SW480 (cell line): Measurements from ENCODE around the gene XCL2.
"Not testable (repeated sequence)": the region's sequence is repeated elsewhere in the genome, so short reads cannot be mapped to it uniquely, and the experiment has no call there.

Source experiments
- DNase-seq: peaks from one replicate; pipeline ENCODE4 v3.0.0-alpha.2; 2016; ENCODE audit warnings: low spot score

Gene XCL2

DNA sequence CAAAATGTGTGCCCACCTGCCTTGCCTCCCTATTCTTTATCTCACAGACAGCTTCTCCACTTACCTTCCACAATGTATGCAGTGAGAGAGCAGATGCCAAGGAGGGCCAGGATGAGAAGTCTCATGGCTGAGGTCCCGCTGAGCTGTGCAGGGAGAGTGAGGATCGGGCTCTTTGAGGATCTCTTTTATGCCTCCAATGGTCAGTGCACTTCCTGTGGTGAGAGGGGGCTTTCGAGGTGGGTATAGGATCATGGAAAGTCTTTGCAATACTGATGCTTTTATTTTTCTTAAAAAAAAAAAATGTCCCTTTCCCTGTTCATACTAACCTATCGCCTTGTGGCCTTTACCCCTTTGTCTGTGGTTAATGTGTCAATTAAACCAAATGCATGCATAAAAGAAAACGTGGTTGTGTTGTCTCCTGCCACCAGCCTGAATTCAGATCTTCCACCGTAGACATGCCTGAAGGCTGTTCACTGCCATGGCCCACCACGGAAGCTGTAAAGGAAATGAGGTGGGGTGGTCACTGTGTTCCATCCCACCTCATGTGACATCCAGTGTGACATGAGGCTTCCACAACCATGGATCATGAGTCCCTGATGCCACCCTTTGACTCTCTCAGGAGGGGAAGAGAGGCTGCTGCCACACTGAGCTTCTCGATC lies at the start of gene XCL2:
XCL2 (minus strand) TSS at position 158 of the 659 bp plus-strand sequence; CDS start at position 125, 33 bp downstream.
- not testable (repeated sequence) for DNase-seq

- no peak for DNase-seq
Measured at GRCh38 chr1:168591641-168592250, 47.9 kb upstream of the XCL2 start.

GRCh38 chr1:168591066-168591465 lies 47.3 kb upstream of the XCL2 start:
- DNase-seq = no peak

GRCh38 chr1:168589167-168589566 lies 45.4 kb upstream of the XCL2 start:
- DNase-seq = no peak

GRCh38 chr1:168585937-168586336 lies 42.1 kb upstream of the XCL2 start:
- DNase-seq = no peak

GRCh38 chr1:168585191-168585590 lies 41.4 kb upstream of the XCL2 start:
- DNase-seq = no peak

GRCh38 chr1:168583571-168583970 lies 39.8 kb upstream of the XCL2 start:
- DNase-seq = no peak

DNA sequence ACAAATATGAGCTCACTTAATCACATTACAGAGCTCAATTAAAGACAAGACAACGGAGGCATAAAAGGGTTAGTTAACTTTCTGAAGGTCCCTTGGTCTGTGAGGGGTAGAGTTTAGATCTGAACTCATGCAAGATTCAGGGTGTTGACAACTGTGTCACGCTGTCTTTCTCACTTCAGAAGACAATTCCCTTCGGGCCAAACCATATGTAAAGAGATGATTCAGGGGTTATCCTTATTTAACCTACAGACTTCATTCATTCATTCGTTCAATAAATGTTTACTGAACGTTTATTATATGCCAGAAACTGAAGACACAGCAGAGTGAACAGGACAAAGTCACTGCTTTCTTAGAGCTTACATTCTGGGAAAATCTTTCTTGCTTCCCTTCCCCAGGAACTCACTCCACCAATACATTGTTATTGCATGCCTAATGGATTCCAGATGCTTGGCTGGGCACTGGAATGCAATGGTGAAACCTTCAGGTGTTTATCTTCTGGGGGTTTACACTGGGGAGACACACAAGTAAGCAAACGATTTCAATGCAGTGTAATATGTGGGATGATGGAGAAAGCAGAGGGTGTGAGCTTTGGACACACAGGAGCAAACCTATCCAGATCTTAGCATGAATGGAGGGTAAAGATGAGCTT lies 39.0 kb upstream of the XCL2 start:
- DNase-seq = no peak

GRCh38 chr1:168581817-168582572 lies 38.2 kb upstream of the XCL2 start:
- DNase-seq = no peak

GRCh38 chr1:168580991-168581390 lies 37.2 kb upstream of the XCL2 start:
- not testable (repeated sequence) for DNase-seq

DNA sequence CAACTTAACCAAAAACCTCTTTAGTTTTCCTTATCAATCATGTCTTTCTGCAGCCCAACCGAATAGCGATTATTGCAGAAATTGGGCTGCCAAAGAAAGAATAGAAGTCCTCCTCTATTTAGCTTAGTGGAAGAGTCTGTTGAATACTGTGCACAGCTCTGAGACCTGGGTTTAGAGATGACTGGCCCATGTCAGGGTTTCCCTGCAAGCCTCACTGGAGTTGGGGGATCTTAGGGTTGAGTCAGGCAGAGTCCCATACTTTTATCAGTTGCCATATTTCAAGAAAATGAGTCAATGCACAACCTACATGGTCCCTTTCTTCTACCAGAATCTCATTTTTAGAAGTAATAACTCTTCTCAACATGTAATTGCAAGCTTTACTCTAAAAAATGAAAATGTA lies 36.5 kb upstream of the XCL2 start:
- not testable (repeated sequence) for DNase-seq

- DNase-seq = not testable (repeated sequence)
Measured at GRCh38 chr1:168578531-168579185, 34.9 kb upstream of the XCL2 start.

- DNase-seq = not testable (repeated sequence)
Measured at GRCh38 chr1:168576245-168576688, 32.5 kb upstream of the XCL2 start, which contains the start of gene XCL1. Gene XCL1, plus strand, starts transcription at chr1:168576605. Its CDS starts 33 bp downstream, at chr1:168576638.

- peak; percentile 14 for DNase-seq
Measured at GRCh38 chr1:168574234-168574633, 30.4 kb upstream of the XCL2 start.

GRCh38 chr1:168572633-168573032 lies 28.8 kb upstream of the XCL2 start:
- no peak for DNase-seq

DNA sequence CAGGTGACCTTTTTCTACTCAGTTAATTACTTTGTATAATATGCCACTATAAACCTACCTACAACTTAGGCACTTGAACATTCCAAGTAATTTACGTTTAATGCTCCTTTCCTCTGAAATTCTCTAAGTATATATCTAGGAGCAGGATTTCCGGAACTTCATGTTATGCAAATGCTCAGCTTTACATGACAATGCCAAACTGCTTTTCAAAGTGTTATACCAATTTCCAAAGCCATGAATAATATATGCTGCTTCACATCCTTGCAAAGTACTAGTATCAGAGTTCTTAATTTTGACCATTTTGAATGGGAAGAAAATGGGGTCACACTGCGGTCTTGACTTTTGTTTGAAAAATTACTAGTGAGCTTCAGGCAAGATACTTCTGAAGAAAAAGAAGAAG lies 26.9 kb upstream of the XCL2 start:
- DNase-seq = no peak

DNA sequence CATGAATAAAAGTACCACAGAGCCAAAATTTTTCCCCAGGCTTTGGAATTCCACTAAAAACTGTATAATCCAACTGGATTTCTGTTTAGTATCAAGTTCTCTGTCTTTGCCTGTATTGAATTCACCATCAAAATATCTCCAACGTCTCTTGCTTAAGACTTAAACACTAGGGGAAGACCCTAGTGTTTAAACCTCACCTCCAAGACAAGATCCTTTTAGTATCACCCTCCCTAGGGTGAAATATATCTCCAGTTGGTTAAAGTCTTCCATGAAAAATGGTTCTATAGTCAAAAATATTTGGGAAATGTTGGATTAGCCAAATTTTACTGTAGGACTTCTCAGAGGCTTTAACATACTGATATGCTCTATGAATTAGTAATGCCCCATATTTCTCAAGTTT lies 24.5 kb upstream of the XCL2 start:
- DNase-seq = no peak

DNA sequence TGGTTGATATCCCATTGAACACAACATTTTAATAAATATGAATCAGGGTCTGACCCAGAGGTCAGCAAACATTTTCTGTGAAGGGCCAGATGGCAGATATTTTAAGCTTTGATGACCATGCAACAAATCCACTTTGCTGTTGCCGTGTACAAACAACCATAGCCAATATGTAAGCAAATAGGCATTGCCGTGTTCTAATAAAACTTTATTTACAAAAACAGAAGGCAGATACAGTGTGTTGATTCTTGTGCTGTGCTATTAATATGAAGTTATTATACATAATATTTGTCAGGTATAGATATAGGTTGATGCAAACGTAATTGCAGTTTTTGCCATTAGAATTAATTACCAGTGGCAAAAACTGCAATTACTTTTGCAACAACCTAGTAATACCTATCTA lies 23.8 kb upstream of the XCL2 start:
- no peak for DNase-seq

GRCh38 chr1:168567007-168567406 lies 23.2 kb upstream of the XCL2 start:
- no peak for DNase-seq

DNA sequence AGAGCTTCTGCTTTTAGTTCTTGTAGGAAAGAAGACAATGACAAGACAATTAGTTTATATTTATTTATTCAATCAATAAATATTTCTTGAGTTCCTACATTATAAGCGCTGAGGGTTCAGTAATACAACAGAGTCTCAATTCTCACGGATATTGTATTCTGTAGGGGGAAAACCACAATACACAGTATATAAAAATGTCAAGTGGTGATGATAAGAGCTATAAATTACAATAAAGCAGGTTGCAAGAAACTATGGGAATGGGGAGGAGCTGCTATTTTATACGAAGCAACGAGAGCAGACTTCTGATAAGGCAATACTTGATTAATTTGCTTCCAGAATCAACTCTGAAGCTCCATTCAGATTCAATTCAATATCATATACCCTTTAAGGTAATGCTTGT lies 22.0 kb upstream of the XCL2 start:
- DNase-seq = no peak

GRCh38 chr1:168561989-168562388 lies 18.2 kb upstream of the XCL2 start:
- no peak for DNase-seq

DNA sequence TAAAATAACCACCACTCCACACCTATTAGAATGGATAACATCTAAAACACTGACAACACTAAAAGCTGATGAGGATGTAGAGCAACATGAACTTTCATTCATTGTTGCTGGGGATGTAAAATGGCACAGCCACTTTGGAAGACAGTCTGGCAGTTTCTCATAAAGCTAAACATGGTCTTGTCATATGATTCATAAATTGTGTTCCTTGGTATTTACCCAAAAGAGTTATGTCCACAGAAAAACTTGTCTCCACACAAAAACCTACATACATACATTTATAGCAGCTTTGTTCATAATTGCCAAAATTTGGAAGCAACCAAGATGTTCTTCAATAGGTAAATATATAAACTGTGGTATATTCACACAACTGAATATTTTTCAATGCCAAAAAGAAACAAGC lies 16.6 kb upstream of the XCL2 start:
- DNase-seq = no peak
